Neural progenitor cell (in vitro differentiated cells): ENCODE results near the gene ADK. TPM values are rescaled to one million over a fixed set of nuclear protein-coding genes. Genes with fewer than 3 reads are reported as not detected.
A peak's percentile ranks its signal among the peaks of the same experiment; 100 is the strongest.

ENCODE experiments used
- DNase-seq: peaks from one replicate; pipeline ENCODE4 v3.0.0-alpha.2; 2016; ENCODE audit warnings: low spot score
- H2AFZ ChIP-seq: fragments of 200-600 bp; sonication (generic); replicated peaks from 2 replicates; pipeline ENCODE4 v1.6.1; 2016; ENCODE audit warnings: antibody characterized with exemption
- H3F3A ChIP-seq: fragments of 200-600 bp; sonication (generic); 2 replicates; pipeline ENCODE4 v1.6.1; 2016; ENCODE audit warnings: antibody characterized with exemption, low read depth
- H3K27ac ChIP-seq: fragments of 200-600 bp; sonication (generic); 2 replicates; pipeline ENCODE4 v1.5.1; 2016; ENCODE audit warnings: mild to moderate bottlenecking
- H3K27me3 ChIP-seq: fragments of 200-600 bp; sonication (generic); 2 replicates; pipeline ENCODE4 v1.6.1; 2016; ENCODE audit warnings: mild to moderate bottlenecking, moderate library complexity
- H3K36me3 ChIP-seq: fragments of 200-600 bp; sonication (generic); 2 replicates; pipeline ENCODE4 v1.5.1; 2016
- H3K4me1 ChIP-seq: fragments of 200-600 bp; sonication (generic); 2 replicates; pipeline ENCODE4 v1.6.1; 2016; ENCODE audit warnings: mixed run types
- H3K4me2 ChIP-seq: fragments of 200-600 bp; sonication (generic); 2 replicates; pipeline ENCODE4 v1.6.1; 2016
- H3K4me3 ChIP-seq: fragments of 200-600 bp; sonication (generic); 2 replicates; pipeline ENCODE4 v1.5.1; 2016
- H3K79me2 ChIP-seq: fragments of 200-600 bp; sonication (generic); 2 replicates; pipeline ENCODE4 v1.6.1; 2016; ENCODE audit warnings: low read depth
- H3K9ac ChIP-seq: fragments of 200-600 bp; sonication (generic); 2 replicates; pipeline ENCODE4 v1.6.1; 2016
- H3K9me3 ChIP-seq: fragments of 200-600 bp; sonication (generic); 2 replicates; pipeline ENCODE4 v1.5.1; 2016; ENCODE audit warnings: low read depth
- H4K20me1 ChIP-seq: fragments of 200-600 bp; sonication (generic); 2 replicates; pipeline ENCODE4 v1.6.1; 2016; ENCODE audit warnings: low read depth
- H3K27ac Mint-ChIP-seq: 3 replicates; pipeline ENCODE4 v1.8.0; 2021; ENCODE audit warnings: mixed read lengths
- H3K27me3 Mint-ChIP-seq: 2 replicates; pipeline ENCODE4 v1.8.0; 2022; ENCODE audit warnings: low read depth, mild to moderate bottlenecking, inconsistent platforms, moderate library complexity, mixed read lengths; ENCODE audit not compliant: insufficient read depth
- H3K36me3 Mint-ChIP-seq: 3 replicates; pipeline ENCODE4 v1.8.0; 2021; ENCODE audit warnings: mixed read lengths
- H3K4me1 Mint-ChIP-seq: 3 replicates; pipeline ENCODE4 v1.8.0; 2021; ENCODE audit warnings: mixed read lengths
- H3K4me3 Mint-ChIP-seq: 3 replicates; pipeline ENCODE4 v1.8.0; 2021; ENCODE audit warnings: mild to moderate bottlenecking, moderate library complexity, mixed read lengths
- H3K9me3 Mint-ChIP-seq: 3 replicates; pipeline ENCODE4 v1.8.0; 2020; ENCODE audit warnings: mixed read lengths
- EZH2 ChIP-seq: fragments of 200-600 bp; sonication (generic); IDR thresholded peaks from 2 replicates; pipeline ENCODE4 v1.6.1; 2017; ENCODE audit warnings: antibody characterized with exemption, mild to moderate bottlenecking, moderate library complexity
- EZH2phosphoT487 ChIP-seq: fragments of 200-600 bp; sonication (generic); IDR thresholded peaks from 2 replicates; pipeline ENCODE4 v1.6.1; 2017; ENCODE audit warnings: antibody characterized with exemption
- total RNA-seq: library from RNA; depleted of rRNA; stranded (reverse); fragments of >200 nt; gene quantifications from 2 replicates; pipeline ENCODE4 v1.2.3, GENCODE V29; 2015; ENCODE audit warnings: low replicate concordance
- TF ChIP-seq, protein P1 (sequence below): fragments of 200-600 bp; sonication (generic); IDR thresholded peaks from 2 replicates; pipeline ENCODE4 v1.5.1; 2017; ENCODE audit warnings: antibody characterized with exemption, mild to moderate bottlenecking

Gene ADK
- total RNA-seq, 1 donor from 2014 or later, result 50.9 TPM

DNA sequence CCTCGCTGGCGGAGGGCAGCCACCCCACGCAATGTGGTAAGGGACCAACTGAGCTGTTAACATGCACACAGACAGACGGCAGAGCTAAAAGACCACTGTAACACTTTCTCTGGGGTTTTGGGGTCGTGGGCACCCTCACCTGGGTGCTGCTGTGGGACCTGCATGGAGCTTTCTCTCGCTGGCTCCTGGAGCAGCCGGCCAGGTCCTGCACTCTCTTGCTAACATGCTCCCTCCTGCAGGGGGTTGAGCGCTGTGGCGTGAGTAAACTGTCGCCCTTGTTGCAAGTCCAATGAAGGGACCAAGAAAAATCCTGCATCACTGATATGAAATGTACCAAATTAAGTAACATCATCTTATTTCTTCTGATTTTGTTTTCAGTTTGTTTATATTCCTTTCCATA, 92.0 kb downstream of the ADK start:
- Histone ChIP-seq H4K20me1 (no peaks in the 10 kb centered on the region), H3K27ac (no peak overlapping the region), H3K79me2 (no peaks in the 10 kb centered on the region), H3K4me3 (no peak overlapping the region), H3K36me3 (no peaks in the 10 kb centered on the region), H3K27me3 (no peaks in the 10 kb centered on the region), H3K4me1 (no peaks in the 10 kb centered on the region), H3F3A (no peaks in the 10 kb centered on the region), H2AFZ (no peak overlapping the region), H3K4me2 (no peak overlapping the region), H3K9me3 (no peaks in the 10 kb centered on the region), H3K9ac (no peak overlapping the region)
- no peak for DNase-seq
- Mint-ChIP-seq H3K4me3 (no peak overlapping the region), H3K4me1 (no peaks in the 10 kb centered on the region), H3K36me3 (peaks cover 8% of the 10 kb centered on the region), H3K9me3 (peaks cover 3% of the 10 kb centered on the region), H3K27ac (no peak overlapping the region), H3K27me3 (no peaks in the 10 kb centered on the region)
- TF ChIP-seq, protein P1, sequence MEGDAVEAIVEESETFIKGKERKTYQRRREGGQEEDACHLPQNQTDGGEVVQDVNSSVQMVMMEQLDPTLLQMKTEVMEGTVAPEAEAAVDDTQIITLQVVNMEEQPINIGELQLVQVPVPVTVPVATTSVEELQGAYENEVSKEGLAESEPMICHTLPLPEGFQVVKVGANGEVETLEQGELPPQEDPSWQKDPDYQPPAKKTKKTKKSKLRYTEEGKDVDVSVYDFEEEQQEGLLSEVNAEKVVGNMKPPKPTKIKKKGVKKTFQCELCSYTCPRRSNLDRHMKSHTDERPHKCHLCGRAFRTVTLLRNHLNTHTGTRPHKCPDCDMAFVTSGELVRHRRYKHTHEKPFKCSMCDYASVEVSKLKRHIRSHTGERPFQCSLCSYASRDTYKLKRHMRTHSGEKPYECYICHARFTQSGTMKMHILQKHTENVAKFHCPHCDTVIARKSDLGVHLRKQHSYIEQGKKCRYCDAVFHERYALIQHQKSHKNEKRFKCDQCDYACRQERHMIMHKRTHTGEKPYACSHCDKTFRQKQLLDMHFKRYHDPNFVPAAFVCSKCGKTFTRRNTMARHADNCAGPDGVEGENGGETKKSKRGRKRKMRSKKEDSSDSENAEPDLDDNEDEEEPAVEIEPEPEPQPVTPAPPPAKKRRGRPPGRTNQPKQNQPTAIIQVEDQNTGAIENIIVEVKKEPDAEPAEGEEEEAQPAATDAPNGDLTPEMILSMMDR, result no peak
- TF ChIP-seq EZH2phosphoT487 (no peak), EZH2 (no peak)

DNA sequence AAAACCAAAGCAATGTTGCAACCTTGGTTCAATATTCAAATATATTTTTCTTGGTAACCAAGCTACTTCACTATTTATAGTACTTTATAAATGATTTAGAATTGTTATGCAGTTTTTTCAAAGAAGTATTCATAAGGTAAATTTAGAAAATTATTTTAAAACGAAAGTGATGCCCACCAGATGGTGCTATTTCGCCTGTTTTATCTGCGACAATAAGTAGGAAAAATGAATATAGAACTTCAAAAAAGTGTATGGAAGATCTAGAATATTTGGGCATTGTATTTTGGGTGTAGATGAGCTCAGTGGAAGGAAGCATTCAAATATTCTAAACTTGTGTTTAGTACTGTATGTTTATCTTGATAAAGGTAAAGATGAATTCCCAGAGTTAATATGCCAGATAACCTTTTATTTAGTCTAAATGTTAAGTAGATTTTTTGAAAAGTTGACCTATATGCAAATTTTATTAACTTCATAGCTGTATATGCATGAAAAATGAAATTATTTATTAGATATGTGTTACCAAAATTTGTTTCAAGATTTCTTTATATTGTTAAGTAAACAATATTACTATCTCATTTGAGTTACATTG, 93.2 kb downstream of the ADK start:
- no peaks in the 10 kb centered on the region for H3K36me3 ChIP-seq
- Mint-ChIP-seq H3K27me3 (no peaks in the 10 kb centered on the region), H3K27ac (no peak overlapping the region), H3K36me3 (peaks cover 8% of the 10 kb centered on the region), H3K9me3 (peaks cover 3% of the 10 kb centered on the region), H3K4me3 (no peak overlapping the region), H3K4me1 (no peaks in the 10 kb centered on the region)
- no peak overlapping the region for H3K27ac ChIP-seq
- no peaks in the 10 kb centered on the region for H3K27me3 ChIP-seq
- peak; percentile 46 for DNase-seq
- no peaks in the 10 kb centered on the region for H3K9me3 ChIP-seq
- no peak overlapping the region for H3K4me3 ChIP-seq
- H3F3A ChIP-seq, result no peaks in the 10 kb centered on the region
- H2AFZ ChIP-seq, result no peak overlapping the region
- TF ChIP-seq EZH2, result no peak
- TF ChIP-seq, protein P1, result peak; percentile 71
- TF ChIP-seq EZH2phosphoT487, result no peak
- H3K9ac ChIP-seq, result no peak overlapping the region
- no peaks in the 10 kb centered on the region for H4K20me1 ChIP-seq
- H3K4me2 ChIP-seq, result no peak overlapping the region
- H3K79me2 ChIP-seq, result no peaks in the 10 kb centered on the region
- H3K4me1 ChIP-seq, result no peaks in the 10 kb centered on the region

GRCh38 chr10:74244807-74245206, 93.8 kb downstream of the ADK start:
- Mint-ChIP-seq H3K27me3 (no peaks in the 10 kb centered on the region), H3K4me1 (no peaks in the 10 kb centered on the region), H3K4me3 (no peak overlapping the region), H3K9me3 (peaks cover 3% of the 10 kb centered on the region), H3K36me3 (peaks cover 8% of the 10 kb centered on the region), H3K27ac (no peak overlapping the region)
- Histone ChIP-seq H3K9ac (no peak overlapping the region), H3K36me3 (no peaks in the 10 kb centered on the region), H3K4me1 (no peaks in the 10 kb centered on the region), H3F3A (no peaks in the 10 kb centered on the region), H3K79me2 (no peaks in the 10 kb centered on the region), H3K27ac (no peak overlapping the region), H3K9me3 (no peaks in the 10 kb centered on the region), H3K4me3 (no peak overlapping the region), H3K4me2 (no peak overlapping the region), H4K20me1 (no peaks in the 10 kb centered on the region), H3K27me3 (no peaks in the 10 kb centered on the region), H2AFZ (no peak overlapping the region)
- TF ChIP-seq EZH2 (no peak), EZH2phosphoT487 (no peak)
- TF ChIP-seq, protein P1, result no peak
- DNase-seq, result no peak
